Erythroblast (primary cell): ENCODE measurements around the gene CRYBA1.

Experiments used
- GATA1 ChIP-seq: IDR thresholded peaks from 2 replicates; pipeline ENCODE4 v1.6.1; 2011; ENCODE audit warnings: low read depth, mild to moderate bottlenecking, control low read depth, low read length, moderate library complexity
- POLR2A ChIP-seq: IDR thresholded peaks from 2 replicates; pipeline ENCODE4 v1.6.1; 2011; ENCODE audit warnings: mild to moderate bottlenecking, low read length

DNA sequence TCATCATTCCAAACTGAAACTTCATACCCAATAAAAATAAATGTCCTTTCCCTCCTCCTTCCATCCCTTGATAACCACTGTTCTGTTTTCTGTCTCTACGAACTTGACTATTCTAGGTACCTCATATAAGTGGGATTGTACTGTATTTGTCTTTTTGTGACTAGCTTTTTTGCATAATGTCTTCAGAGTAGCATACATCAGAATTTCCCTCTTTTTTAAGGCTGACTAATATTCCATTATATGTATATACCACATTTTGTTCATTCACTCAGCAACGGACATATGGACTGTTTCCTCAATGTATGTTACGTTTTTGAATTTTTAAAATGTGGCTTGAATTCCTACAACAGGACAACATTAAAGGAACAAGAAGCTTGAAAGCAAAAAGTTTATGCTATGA is 48.8 kb downstream of the CRYBA1 start:
- TF ChIP-seq POLR2A (no peak), GATA1 (no peak)
